ENCODE results near the gene MYO1F.

DNA sequence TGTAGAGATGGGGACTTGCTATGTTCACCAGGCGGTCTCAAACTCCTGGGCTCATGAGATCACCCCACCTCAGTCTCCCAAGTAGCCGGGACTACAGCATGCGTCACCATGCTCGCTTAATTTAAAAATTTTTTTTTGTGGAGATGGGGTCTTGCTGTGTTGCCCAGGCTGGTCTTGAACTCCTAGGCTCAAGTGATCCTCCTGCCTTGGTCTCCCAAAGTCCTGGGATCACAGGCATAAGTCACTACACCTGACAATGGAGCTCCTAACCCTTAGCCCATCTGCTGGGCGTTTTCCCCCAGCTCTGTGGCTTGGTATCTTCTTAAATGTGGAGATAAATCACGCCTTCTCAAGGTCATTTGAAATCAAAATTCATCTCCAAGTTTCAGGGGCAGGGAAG lies 39.6 kb upstream of the MYO1F start:
- TF ChIP-seq EZH2 (IDR thresholded peaks at IDR 0.05; ENCODE audit: insufficient read depth, poor library complexity, severe bottlenecking) (no peak), EZH2phosphoT487 (IDR thresholded peaks at IDR 0.05; ENCODE audit: insufficient read depth, low read depth) (no peak)
